Lower leg skin (tissue), 4 donors: Measurements from ENCODE around the gene TMCO1. TPM values are rescaled to one million over a fixed set of nuclear protein-coding genes. Genes with fewer than 3 reads are reported as not detected.
"Not testable (repeated sequence)": the region's sequence is repeated elsewhere in the genome, so short reads cannot be mapped to it uniquely, and the experiment has no call there.

Experiments
- DNase-seq, 2 donors: peaks; one replicate each; pipeline ENCODE4 v3.0.0-alpha.2; 2019; ENCODE audit warnings: low spot score in 2 of 2
- H3K4me3 ChIP-seq: fragments of 200-600 bp; sonication (generic); 2 replicates; pipeline ENCODE4 v1.5.1; 2017; ENCODE audit warnings: mild to moderate bottlenecking, low read depth; ENCODE audit not compliant: poor library complexity, severe bottlenecking
- POLR2A ChIP-seq, 2 donors: fragments of 450-650 bp; IDR thresholded peaks; one replicate each; pipeline ENCODE4 v1.6.1; 2016 to 2017; ENCODE audit warnings: antibody characterized with exemption in 2 of 2, mild to moderate bottlenecking in 1 of 2, moderate library complexity in 1 of 2
- WGBS, 2 donors: methylation state at CpG; one replicate each; pipeline ENCODE4 v1.1.5; 2018; 5-methylcytosine and 5-hydroxymethylcytosine counted together
- intact Hi-C: fragments of 100-400 bp; cut with DNase I; formaldehyde crosslinking; loops from one replicate; pipeline ENCODE4 v1.15.0; 2023; ENCODE audit warnings: low total_unique reads
- total RNA-seq, 4 donors: library from RNA; depleted of rRNA; stranded (reverse); fragments of >200 nt; gene quantifications; one replicate each; pipeline ENCODE4 v1.1.0, GENCODE V29; 2016
- TF ChIP-seq, protein P1 (sequence below), 3 donors: fragments of 450-650 bp; IDR thresholded peaks; one replicate each; pipeline ENCODE4 v1.5.1; 2016; ENCODE audit warnings: antibody characterized with exemption in 3 of 3, mild to moderate bottlenecking in 3 of 3, moderate library complexity in 2 of 3

Gene TMCO1
- total RNA-seq, 4 donors from 2014 or later = 34.4 to 48.6 (median 42.7) TPM

DNA sequence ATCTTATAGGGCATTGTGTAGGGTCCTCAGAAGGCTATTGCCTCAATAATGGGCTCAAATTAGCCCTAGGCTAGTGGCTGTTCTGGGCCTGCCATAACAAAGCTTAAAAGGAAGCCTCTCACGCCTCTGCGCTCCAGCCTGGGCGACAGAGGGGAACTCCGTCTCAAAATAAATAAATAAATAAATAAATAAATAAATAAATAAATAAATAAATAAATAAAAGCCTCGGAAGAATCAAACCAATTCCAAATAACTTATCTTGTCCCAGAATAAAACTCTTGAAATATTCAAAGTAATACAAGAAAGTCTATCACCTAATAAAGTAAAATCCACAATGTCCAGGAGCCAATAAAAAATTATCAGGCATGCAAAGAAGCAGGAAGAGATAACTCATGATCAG is 55.9 kb downstream of the TMCO1 start:
- intact Hi-C loops = loop anchor here (10.0 kb wide), 1 partner anchor 202 kb away; no protein-coding TSS in a partner anchor
- no peak overlapping the region for H3K4me3 ChIP-seq
- no peak for DNase-seq
- TF ChIP-seq POLR2A (IDR thresholded peaks at IDR 0.05) = no peak
- TF ChIP-seq, protein P1, sequence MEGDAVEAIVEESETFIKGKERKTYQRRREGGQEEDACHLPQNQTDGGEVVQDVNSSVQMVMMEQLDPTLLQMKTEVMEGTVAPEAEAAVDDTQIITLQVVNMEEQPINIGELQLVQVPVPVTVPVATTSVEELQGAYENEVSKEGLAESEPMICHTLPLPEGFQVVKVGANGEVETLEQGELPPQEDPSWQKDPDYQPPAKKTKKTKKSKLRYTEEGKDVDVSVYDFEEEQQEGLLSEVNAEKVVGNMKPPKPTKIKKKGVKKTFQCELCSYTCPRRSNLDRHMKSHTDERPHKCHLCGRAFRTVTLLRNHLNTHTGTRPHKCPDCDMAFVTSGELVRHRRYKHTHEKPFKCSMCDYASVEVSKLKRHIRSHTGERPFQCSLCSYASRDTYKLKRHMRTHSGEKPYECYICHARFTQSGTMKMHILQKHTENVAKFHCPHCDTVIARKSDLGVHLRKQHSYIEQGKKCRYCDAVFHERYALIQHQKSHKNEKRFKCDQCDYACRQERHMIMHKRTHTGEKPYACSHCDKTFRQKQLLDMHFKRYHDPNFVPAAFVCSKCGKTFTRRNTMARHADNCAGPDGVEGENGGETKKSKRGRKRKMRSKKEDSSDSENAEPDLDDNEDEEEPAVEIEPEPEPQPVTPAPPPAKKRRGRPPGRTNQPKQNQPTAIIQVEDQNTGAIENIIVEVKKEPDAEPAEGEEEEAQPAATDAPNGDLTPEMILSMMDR (IDR thresholded peaks at IDR 0.05) = no peak
- WGBS, 2 donors = 82 to 92% methylated on average over 5 of the region's 5 CpGs

DNA sequence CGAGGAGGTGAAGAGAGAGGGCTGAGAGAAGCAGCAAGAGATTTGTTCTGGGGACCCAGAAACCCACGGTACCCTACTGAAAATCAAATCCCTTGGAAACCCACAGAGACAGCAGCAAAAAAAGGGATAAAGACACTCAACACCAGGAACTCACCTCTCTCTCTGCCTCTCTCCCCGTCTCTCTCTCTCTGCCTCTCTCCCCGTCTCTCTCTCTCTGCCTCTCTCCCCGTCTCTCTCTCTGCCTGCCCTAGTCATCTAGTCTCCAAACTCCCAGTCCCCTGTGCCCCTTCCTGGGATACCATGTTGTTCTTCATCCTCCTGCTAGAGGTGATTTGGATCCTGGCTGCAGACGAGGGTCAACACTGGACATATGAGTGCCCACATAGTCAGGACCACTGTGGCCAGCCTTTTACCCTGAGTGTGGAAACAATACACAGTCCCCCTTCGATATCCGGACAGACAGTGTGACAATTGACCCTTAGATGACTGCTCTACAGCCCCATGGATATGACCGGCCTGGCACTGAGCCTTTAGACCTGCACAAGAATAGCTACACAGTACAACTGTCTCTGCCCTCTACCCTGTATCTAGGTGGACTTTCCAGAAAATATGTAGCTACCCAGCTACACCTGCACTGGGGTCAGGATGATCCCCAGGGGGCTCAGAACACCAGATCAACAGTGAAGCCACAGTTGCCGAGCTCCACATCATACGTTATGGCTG is 60.5 kb downstream of the TMCO1 start:
- no peak for TF ChIP-seq POLR2A (IDR thresholded peaks at IDR 0.05)
- WGBS, 2 donors = 80 to 91% methylated on average over 11 of the region's 11 CpGs
- no peak overlapping the region for H3K4me3 ChIP-seq
- intact Hi-C loops = no loop called here
- DNase-seq = no peak

DNA sequence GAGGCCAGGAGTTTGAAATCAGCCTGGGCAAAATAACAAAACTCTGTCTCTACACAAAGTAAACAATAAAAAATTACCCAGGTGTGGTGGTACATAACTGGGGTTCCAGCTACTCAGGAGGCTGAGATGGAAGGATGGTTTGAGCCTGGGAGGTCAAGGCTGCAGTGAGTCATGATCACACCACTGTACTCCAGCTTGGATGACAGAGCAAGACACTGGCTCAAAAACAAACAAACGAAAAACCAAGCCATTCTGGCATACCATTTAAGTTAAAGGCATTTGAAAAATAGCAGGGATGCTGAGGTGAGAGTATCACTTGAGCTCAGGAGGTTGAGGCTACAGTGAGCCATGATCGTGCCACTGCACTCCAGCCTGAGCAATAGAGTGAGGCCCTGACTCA is 65.0 kb downstream of the TMCO1 start:
- TF ChIP-seq, protein P1 (IDR thresholded peaks at IDR 0.05) = no peak
- TF ChIP-seq POLR2A (IDR thresholded peaks at IDR 0.05) = no peak
- intact Hi-C loops = no loop called here
- WGBS, 2 donors = 81 to 84% methylated on average over 2 of the region's 2 CpGs

DNA sequence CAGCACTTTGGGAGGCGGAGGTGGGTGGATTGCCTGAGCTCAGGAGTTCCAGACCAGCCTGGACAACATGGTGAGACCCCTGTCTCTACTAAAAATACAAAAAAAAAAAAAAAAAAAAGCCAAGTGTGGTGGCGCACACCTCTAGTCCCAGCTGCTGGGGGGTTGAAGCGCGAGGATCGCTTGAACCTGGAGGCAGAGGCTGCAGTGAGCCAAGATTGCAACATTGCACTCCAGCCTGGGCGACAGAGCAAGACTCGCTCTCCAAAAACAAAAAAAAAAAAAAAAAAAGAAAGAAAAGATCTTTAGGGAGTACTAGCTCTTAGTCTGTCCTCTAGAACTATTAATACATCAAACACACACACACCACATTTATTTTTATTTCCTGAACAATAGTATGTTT is 66.7 kb downstream of the TMCO1 start:
- DNase-seq, intact Hi-C loops, H3K4me3 ChIP-seq: not testable (repeated sequence)
- WGBS, 2 donors = 81 to 87% methylated on average over 7 of the region's 7 CpGs

More for the DNA sequence above, 65.0 kb downstream of the TMCO1 start:
- no peak overlapping the region for H3K4me3 ChIP-seq
- DNase-seq = no peak

DNA sequence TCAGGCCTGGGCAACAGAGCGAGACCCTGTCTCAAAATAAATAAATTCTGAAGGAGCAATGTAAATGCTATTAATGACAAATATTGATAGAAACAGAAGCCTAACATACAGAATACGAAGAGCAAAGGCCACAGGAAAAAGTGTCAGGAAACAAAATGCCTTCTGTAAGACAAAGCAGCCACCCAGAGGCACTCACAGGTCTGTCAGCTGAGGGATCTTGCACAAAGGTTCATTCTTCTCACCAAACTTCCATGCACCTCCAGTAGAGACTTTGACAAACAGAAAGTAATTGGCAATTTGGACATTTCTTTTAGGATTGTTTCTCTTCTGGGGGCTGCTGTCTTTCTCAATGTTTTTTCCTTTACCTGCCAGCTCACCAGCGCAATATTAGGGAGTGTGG is 69.1 kb downstream of the TMCO1 start:
- no peak for DNase-seq
- no peak overlapping the region for H3K4me3 ChIP-seq
- TF ChIP-seq, protein P1 (IDR thresholded peaks at IDR 0.05) = no peak
- TF ChIP-seq POLR2A (IDR thresholded peaks at IDR 0.05) = no peak
- intact Hi-C loops = no loop called here
- 86 to 94% methylated on average over 3 of the region's 3 CpGs for WGBS, 2 donors

DNA sequence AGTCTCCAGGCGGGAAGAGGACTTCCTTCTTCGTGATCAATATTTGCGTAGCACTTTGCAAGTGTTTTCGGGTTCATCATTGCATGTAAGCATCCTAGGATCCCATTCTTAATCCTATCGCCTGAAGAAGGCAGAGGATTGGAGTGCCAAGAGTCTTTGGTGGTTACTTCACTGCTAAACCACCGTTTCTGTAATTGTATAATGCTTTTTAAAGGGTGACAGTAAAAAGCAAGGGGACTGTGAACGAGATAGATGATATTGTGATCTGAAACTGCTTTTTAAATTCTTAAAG is 70.0 kb downstream of the TMCO1 start:
- 1% methylated on average over 7 of the region's 7 CpGs for WGBS, 2 donors
- TF ChIP-seq, protein P1 (IDR thresholded peaks at IDR 0.05) = no peak
- TF ChIP-seq POLR2A (IDR thresholded peaks at IDR 0.05) = no peak
- no peak for DNase-seq
- intact Hi-C loops = no loop called here
- peak overlapping the region; percentile 27 for H3K4me3 ChIP-seq
